Suprapubic skin (tissue), 4 donors: Measurements from ENCODE around the gene ADH5.

Source experiments
- CTCF ChIP-seq, 2 donors: fragments of 200-600 bp in 1 of 2; fragments of 450-650 bp in 1 of 2; sonication (generic) in 1 of 2; IDR thresholded peaks; one replicate each; pipeline ENCODE4 v1.5.1; 2016 to 2019; ENCODE audit warnings: antibody characterized with exemption in 2 of 2, mild to moderate bottlenecking in 1 of 2, moderate library complexity in 1 of 2
- POLR2A ChIP-seq, 2 donors: fragments of 450-650 bp; IDR thresholded peaks; one replicate each; pipeline ENCODE4 v1.6.1; 2017; ENCODE audit warnings: antibody characterized with exemption in 2 of 2, mild to moderate bottlenecking in 2 of 2, moderate library complexity in 2 of 2
- POLR2AphosphoS5 ChIP-seq, 3 donors: sonication (generic); formaldehyde crosslinking; IDR thresholded peaks; one replicate each; pipeline ENCODE4 v1.6.1; 2017; ENCODE audit warnings: antibody characterized with exemption in 3 of 3

- TF ChIP-seq POLR2A (IDR thresholded peaks at IDR 0.05) (no peak), CTCF (IDR thresholded peaks at IDR 0.05) (no peak), POLR2AphosphoS5 (IDR thresholded peaks at IDR 0.05) (no peak)
These were observed 60.4 kb downstream of the ADH5 start for GRCh38 chr4:99028187-99028586.
